HG03060 (cell line): Measurements from ENCODE around the gene NUP210L.

ENCODE experiments used
- ATAC-seq: cut with Tn5 transposase; IDR thresholded peaks from one replicate; pipeline ENCODE4 v1.9.1; 2021; ENCODE audit warnings: low read depth, moderate number of reproducible peaks; ENCODE audit not compliant: unreplicated experiment

The NUP210L gene

GRCh38 chr1:153968972-153969371 is 185.9 kb downstream of the NUP210L start:
- no peak for ATAC-seq

DNA sequence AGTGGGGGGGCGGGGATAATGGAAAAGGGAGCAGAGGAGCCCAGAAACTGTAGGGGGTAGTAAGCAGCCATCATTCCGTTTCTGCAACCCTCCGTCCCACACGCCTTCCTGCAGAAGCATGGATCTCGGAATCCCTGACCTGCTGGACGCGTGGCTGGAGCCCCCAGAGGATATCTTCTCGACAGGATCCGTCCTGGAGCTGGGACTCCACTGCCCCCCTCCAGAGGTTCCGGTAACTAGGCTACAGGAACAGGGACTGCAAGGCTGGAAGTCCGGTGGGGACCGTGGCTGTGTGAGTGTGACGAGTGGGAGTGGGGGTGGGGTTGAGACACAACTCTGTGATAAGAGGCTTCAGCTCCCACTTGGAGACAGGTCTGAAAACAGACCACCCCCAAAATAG is 186.5 kb downstream of the NUP210L start:
- no peak for ATAC-seq

- ATAC-seq: no peak
Measured at GRCh38 chr1:153968000-153968363, 186.9 kb downstream of the NUP210L start.

DNA sequence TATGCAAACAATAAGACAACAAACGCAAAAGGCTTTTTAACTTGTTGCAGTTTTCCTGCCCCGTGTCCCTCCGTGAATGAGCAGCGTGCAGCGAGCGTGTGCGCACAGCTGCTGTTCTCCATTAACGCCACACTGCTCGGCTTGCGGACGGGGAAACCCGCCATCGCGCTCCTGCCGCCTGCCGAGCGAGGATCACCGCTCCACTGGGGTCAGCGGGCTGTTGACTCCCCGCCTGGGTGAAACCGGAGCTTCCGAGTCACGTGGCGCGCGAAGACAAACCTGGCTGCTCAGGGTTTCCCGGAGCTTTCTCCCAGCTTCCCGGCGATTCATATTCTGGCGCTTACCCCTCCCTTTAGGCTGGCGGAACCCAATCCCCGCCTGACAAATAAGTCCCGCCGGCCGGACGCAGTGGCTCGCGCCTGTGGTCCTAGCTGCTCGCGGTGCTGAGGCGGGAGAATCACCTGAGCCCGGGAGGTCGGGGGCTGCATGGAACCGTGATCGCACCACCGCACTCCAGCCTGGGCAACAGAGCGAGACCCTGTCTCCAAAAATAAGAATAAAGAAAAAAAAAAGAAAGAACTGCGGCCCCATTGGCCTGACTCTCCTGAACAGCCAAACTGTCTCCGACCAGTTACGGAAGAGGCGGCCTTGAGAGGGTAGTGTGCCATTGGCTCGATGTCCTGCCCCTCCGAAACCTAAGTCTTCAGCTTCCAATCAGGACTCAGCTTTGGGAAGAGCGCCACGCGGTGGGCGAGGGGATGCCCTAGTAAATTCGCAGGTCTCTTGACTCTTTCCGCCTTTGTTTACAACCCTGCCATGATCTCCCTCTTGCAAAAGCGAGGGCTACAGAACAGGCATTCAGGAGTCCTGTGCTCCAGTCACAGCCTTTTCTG is 187.5 kb downstream of the NUP210L start, which contains the start of gene CREB3L4:
TSS of gene CREB3L4 (plus strand) at position 796 of the 893 bp plus-strand sequence. CDS start 624 bp downstream, outside the sequence.
- peak; percentile 76 for ATAC-seq

- ATAC-seq: no peak
Measured at GRCh38 chr1:153963850-153964331, 191.0 kb downstream of the NUP210L start.

DNA sequence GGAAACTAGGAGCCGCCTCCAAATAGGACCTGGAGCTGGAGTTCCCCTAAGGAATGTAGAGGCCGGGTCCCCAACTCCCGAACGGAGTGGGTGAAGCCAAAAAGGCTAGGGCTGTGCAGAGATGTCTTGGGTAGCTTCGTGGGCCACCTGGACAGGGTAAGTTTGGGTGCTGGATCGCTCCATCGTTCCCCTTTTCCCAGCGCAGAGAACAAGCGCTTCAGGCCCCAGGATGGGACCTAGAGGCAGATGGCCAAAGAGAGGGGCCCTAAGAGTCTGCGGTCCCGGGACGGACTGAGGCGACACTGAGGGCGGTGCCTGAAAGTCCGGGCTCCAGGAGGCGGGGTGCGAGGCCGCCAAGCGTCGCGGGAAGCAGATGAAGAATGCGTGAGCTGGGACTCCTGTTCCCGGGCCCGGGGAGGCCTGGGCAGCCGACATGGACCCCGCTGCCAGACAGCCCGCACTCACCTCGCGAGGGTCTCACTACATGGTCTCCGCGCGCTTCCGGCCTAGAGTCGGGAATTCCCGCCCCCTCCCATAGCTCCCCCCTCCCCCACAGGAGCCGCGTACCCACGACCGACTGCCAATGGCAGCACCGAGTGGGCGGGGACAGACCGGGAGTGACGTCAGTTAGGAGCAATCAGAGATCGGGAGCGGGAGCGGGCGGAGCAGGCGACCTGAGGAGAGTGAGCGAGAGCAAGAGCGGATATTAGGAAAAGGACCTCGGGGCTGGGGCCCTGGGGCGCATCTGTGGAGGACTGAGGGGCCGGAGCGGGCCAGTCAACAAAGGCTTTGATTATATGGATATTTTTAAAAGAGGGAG is 191.6 kb downstream of the NUP210L start, which contains the start of gene SLC39A1:
TSS of gene SLC39A1 (minus strand) at position 508 of the 820 bp plus-strand sequence. CDS start 822 bp downstream, outside the sequence.
- no peak for ATAC-seq

GRCh38 chr1:153962088-153963029 is 192.5 kb downstream of the NUP210L start:
- ATAC-seq: no peak

GRCh38 chr1:153961421-153961820 is 193.5 kb downstream of the NUP210L start:
- ATAC-seq: no peak

DNA sequence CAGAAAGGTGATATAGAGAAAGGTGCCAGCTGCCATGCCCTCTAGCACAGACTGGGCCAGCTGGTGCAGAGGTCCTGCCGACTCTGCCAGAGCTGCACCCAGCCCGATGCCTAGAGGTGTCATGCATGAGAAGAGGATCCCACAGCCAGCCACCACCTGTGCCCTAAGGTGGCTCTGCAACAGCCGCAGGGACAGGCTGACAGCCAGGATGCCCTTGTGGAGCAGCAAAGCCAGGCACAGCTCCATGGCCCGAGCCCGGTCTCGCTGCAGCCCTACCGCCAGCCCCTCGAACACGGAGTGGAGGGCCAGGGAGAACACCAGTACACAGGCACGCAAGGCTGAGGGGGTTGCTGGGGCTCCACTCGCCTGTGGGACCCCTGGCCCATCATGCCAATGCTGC is 194.7 kb downstream of the NUP210L start:
- no peak for ATAC-seq

DNA sequence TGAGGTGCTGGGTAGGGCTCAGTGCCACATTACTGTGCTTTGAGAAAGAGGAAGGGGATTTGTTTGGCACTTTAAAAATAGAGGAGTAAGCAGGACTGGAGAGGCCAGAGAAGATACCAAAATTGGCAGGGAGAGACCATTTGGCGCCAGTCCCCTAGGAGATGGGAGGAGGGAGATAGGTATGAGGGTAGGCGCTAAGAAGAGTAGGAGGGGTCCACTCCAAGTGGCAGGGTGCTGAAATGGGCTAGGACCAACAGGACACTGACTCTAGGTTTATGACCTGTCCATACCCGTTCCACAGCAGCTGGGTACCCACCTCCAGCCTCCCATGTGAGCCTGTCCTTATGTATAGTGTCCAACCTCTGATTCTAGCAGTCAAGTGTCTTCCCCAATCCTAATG is 195.4 kb downstream of the NUP210L start:
- no peak for ATAC-seq

DNA sequence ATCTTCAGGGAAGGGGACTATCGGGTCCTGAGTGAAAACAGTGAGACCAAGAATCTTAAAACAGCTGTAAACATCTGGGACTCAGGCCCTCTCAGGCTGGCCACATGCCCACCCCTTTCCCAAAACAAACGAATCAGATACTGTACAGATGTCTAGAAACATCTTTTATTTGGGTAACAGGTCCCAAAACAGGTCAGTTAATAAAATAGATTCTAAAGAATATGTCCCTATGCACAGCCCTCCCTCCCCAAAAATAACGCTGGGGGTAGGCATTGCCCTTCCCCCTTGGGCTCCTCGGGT is 196.0 kb downstream of the NUP210L start:
- no peak for ATAC-seq

DNA sequence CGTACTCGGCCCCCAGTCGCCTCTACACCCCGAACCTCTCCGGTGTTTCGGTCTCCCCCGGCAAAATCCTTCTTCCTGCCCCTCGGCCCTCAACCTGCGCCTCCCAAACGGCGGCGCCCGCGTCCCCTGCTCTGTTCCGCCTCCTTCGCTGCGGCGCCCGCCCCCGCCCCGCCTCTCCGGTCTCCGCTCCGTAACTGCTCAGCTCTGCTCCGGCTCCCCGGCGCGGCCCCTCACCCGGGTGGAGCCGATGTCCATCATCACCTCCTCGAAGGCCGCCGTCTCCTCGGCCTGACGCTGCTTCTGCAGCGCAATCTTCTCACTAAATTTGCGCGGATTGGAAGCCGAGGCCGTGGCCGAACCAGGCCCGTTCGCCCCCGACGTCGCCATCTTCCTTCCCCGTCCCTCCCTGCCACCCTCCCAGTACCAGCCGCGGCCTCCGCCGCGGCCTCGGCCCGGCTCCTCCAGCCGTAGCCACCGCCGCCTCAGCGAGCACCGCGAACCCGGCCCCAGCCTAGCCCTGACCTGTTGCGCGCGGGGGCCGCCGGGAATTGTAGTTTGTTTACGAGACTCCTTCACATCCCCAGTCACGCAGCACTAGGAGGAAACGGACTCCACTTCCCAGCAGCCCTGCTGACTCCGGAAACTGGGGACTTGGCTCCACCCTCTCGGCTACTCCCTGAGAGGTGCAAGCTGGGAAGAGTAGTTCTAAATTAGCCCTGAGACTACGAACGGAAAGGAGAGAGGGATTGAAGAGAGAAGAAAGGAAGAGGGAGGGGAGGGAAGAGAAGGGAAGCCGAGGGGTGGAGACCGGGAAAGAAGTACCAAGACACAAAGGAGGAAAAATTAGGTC is 196.5 kb downstream of the NUP210L start, which contains the start of gene CRTC2:
TSS of gene CRTC2 (minus strand) at position 502 of the 850 bp plus-strand sequence. CDS start at position 387, 115 bp downstream.
- ATAC-seq: peak; percentile 75

- no peak for ATAC-seq
Measured at GRCh38 chr1:153957744-153958110, 197.1 kb downstream of the NUP210L start.

DNA sequence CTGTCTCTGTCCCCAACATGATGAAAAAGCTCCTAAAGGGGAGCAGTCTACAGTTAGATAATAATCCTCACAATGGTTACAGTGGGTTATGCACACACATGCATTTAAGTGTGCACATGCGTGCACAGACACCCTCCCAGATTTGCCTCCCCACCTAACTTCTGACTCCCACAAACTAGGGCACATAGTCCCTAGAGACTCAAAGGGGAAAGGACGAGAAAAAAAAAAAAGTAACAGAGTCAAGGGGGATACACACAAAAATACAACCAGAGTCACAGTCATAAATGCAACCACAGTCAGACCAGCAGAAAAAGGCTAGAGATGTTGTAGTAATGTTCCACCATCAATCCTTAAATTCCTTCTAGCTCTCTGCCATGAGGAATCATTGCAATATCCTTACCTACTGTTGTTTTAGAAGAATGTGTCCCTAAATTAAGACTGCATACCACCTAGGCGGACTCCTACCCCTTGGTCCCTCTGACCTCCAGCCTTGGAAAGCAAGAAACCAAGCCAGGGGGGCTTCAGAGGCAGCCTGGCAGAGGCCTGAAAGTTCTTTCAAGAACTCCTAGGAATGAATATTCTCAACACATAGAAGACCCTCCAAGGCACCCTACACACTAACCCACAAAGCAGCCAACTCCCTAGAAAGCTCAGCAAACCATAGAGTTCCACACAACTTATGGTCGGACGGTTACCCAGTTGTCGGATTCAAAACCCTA is 197.7 kb downstream of the NUP210L start:
- ATAC-seq: no peak

- no peak for ATAC-seq
Measured at GRCh38 chr1:153954826-153955225, 200.0 kb downstream of the NUP210L start.

DNA sequence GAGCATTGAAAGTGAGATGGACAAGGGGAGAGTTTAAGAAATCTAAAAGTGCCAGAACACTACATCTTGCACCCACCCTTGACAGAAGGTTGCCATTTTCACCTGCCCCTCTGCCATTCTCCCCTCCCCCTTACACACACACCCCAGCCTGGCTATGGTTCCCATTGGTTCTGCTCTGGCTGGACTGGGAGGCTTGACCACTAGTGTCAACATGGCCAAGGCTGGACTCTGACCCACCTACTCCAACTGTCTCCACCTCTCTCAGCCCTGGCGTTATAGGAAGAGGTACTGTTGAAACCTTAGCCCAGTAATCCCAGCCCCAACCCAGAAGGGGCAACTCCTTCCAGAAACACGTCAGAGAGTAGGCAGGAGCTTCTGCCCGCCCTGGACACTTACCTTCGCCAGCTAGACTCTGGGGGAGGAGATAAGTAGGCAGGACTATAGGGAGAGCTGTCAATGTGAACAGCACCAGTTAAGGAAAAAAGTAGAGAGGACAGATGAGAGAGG is 201.0 kb downstream of the NUP210L start:
- ATAC-seq: no peak

DNA sequence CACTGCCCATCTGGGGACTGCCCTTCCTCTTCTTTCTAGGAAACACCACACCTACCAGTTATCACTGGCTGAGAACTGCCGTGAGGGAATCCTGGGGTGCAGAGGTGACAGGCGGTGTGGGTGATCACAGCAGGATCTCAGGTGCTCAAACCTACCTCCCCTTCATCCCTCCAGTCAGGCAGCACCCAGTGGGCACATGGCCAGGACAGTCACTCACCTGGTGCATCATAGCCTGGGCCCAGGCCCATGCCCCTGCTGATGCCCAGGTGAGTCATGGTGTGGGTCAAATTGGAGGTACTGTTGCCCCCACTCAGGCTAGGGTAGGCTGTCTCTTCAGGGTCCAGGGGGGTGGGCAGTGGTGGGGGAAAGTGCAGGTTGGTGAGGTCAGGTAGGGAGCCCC is 203.1 kb downstream of the NUP210L start:
- ATAC-seq: no peak

DNA sequence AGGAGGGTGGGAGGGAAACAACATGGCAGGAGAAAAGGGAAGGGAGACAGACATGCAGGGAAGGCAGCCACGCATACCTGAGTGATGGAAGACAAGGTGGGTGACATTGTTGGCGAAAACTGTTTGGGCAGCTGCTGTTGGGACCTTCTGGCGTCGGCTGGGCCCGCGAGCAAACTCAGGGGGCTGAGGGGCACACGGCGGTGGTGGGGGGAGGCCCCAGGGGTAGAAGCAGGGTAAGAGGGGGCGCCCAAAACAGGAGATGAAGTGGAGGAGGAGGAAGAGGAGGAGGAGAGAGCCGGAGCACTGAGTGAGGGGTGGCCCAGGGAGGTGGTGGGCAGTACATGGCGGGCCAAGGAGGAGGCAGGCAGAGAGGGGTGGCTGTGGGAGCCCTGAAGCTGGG is 203.7 kb downstream of the NUP210L start:
- ATAC-seq: no peak
